Erythroblast (primary cell): ENCODE results near the gene SSUH2.

Source experiments
- GATA1 ChIP-seq: IDR thresholded peaks from 2 replicates; pipeline ENCODE4 v1.6.1; 2011; ENCODE audit warnings: low read depth, mild to moderate bottlenecking, control low read depth, low read length, moderate library complexity
- POLR2A ChIP-seq: IDR thresholded peaks from 2 replicates; pipeline ENCODE4 v1.6.1; 2011; ENCODE audit warnings: mild to moderate bottlenecking, low read length

DNA sequence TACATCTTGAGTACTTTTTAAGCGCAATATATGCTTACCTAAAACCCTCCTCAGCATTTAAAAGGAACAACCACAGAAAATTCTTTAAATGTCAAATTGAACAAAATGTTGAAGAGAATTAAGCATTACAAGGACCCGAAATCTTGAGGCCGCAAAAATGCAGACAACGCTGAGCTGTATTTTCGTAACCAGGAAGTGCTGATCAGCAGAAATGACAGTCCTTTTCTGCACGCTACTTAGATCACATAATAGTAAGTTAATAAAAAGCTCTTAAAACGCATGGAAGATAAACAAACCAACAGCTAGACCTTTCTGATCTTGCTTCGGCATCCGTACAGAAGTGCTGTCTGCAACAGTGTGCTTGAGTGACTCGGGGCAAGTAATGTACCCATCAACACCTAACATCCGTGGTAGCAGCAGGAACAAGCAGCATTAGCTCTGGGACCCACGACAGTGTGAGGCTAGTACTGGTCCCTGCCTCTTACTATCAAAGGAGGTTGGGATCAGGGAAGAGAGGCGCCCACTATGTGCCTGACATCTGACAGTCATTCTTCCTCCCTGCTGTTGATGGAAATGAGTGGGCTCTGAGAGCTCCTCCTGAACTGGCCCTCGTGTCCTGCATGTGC is 1.8 kb upstream of the SSUH2 start:
- TF ChIP-seq POLR2A (no peak), GATA1 (no peak)
